Vagina (tissue), 2 donors: ENCODE data around the gene GRID2IP. TPM values are rescaled to one million over a fixed set of nuclear protein-coding genes. Genes with fewer than 3 reads are reported as not detected.

Experiments
- DNase-seq, 2 donors: peaks; one replicate each; pipeline ENCODE4 v3.0.0-alpha.2; 2017; ENCODE audit errors: extremely low spot score in 2 of 2
- H3K27ac ChIP-seq: fragments of 200-600 bp; sonication (generic); one replicate; pipeline ENCODE4 v1.5.1; 2019
- H3K27me3 ChIP-seq: fragments of 200-600 bp; sonication (generic); one replicate; pipeline ENCODE4 v1.5.1; 2019
- H3K36me3 ChIP-seq, 2 donors: fragments of 200-600 bp; sonication (generic); one replicate each; pipeline ENCODE4 v1.5.1; 2017 to 2019
- H3K4me1 ChIP-seq: fragments of 200-600 bp; sonication (generic); one replicate; pipeline ENCODE4 v1.5.1; 2019
- H3K4me3 ChIP-seq, 2 donors: fragments of 200-600 bp; sonication (generic); 1 replicate in 1 of 2; 2 replicates in 1 of 2; pipeline ENCODE4 v1.5.1; 2016 to 2019
- H3K9me3 ChIP-seq: fragments of 200-600 bp; sonication (generic); one replicate; pipeline ENCODE4 v1.5.1; 2019
- POLR2A ChIP-seq, 2 donors: fragments of 450-650 bp; IDR thresholded peaks; one replicate each; pipeline ENCODE4 v1.6.1; 2017; ENCODE audit warnings: antibody characterized with exemption in 2 of 2, mild to moderate bottlenecking in 2 of 2, moderate library complexity in 2 of 2
- POLR2AphosphoS5 ChIP-seq, 2 donors: sonication (generic); formaldehyde crosslinking; IDR thresholded peaks; one replicate each; pipeline ENCODE4 v1.9.0; 2017; ENCODE audit warnings: antibody characterized with exemption in 2 of 2, mild to moderate bottlenecking in 2 of 2, low read depth in 1 of 2; ENCODE audit not compliant: insufficient read depth in 1 of 2
- intact Hi-C: fragments of 100-400 bp; cut with DNase I; formaldehyde crosslinking; loops from one replicate; pipeline ENCODE4 v1.15.1; 2023
- total RNA-seq: library from RNA; depleted of rRNA; stranded (reverse); fragments of >200 nt; gene quantifications from one replicate; pipeline ENCODE4 v1.2.3, GENCODE V29; 2016
- TF ChIP-seq, protein P1 (sequence below), 3 experiments: fragments of 450-650 bp in 2 of 3; fragments of 200-600 bp in 1 of 3; sonication (generic) in 1 of 3; IDR thresholded peaks; one replicate each; pipeline ENCODE4 v1.5.1; 2017 to 2019; ENCODE audit warnings: antibody characterized with exemption in 3 of 3, mild to moderate bottlenecking in 2 of 3, moderate library complexity in 2 of 3

GRID2IP gene
- not detected for total RNA-seq

DNA sequence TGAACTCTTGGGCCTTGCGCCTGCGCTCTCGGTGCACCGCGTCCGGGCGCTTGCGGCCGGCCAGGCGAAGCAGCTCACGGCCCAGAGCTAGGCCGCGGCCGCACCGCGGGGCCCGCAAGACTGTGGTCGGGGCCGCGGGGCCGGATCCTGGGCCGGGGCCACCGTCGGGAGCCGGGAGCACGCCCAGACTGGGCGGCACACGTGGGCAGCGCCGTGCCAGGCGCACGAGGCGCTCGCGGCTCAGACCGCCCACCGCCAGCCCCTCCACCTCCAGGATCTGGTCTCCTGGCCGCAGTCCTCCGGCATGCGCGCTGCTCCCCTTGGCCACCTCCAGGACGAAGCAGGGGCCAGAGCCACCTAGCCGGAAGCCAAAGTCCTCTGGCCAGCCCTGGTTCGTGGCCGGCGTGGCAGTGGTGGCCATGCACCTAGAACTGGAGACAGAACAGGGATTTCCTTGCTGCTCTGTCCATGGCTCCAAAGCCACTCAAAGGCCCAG lies at the start of gene GRID2IP:
Gene GRID2IP (minus strand): TSS at position 446 of the 496 bp plus-strand sequence. CDS start 25 bp downstream, at position 421.
- TF ChIP-seq, protein P1, sequence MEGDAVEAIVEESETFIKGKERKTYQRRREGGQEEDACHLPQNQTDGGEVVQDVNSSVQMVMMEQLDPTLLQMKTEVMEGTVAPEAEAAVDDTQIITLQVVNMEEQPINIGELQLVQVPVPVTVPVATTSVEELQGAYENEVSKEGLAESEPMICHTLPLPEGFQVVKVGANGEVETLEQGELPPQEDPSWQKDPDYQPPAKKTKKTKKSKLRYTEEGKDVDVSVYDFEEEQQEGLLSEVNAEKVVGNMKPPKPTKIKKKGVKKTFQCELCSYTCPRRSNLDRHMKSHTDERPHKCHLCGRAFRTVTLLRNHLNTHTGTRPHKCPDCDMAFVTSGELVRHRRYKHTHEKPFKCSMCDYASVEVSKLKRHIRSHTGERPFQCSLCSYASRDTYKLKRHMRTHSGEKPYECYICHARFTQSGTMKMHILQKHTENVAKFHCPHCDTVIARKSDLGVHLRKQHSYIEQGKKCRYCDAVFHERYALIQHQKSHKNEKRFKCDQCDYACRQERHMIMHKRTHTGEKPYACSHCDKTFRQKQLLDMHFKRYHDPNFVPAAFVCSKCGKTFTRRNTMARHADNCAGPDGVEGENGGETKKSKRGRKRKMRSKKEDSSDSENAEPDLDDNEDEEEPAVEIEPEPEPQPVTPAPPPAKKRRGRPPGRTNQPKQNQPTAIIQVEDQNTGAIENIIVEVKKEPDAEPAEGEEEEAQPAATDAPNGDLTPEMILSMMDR (IDR thresholded peaks at IDR 0.05) = no peak
- no peak for TF ChIP-seq POLR2AphosphoS5 (IDR thresholded peaks at IDR 0.05; ENCODE audit: insufficient read depth in 1 of 2, low read depth in 1 of 2)
- TF ChIP-seq POLR2A (IDR thresholded peaks at IDR 0.05) = no peak
- intact Hi-C loops = no loop called here
- no peaks in the 10 kb centered on the region for H3K27me3 ChIP-seq
- H3K36me3 ChIP-seq = no peaks in the 10 kb centered on the region
- H3K9me3 ChIP-seq = no peaks in the 10 kb centered on the region
- H3K4me3 ChIP-seq = no peak within 1 kb of the TSS
- no peak for DNase-seq
- no peaks in the 10 kb centered on the region for H3K4me1 ChIP-seq
- H3K27ac ChIP-seq = no peak within 1 kb of the TSS

DNA sequence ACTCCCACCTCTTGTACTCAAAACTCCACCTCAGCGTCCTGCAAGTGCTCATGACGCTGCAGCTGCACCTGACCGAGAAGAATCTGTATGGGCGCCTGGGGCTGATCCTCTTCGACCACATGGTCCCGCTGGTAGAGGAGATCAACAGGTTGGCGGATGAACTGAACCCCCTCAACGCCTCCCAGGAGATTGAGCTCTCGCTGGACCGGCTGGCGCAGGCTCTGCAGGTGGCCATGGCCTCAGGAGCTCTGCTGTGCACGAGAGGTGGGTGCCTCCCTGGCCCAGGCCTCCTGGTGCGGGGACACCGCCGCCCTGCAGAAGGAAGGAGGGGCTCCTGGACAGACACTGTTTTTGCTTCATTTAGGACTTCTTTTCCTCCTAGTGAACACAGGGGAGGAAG lies 48.8 kb upstream of the GRID2IP start:
- TF ChIP-seq POLR2A (IDR thresholded peaks at IDR 0.05) (no peak), POLR2AphosphoS5 (IDR thresholded peaks at IDR 0.05; ENCODE audit: insufficient read depth in 1 of 2, low read depth in 1 of 2) (no peak)
- TF ChIP-seq, protein P1 (IDR thresholded peaks at IDR 0.05) = no peak
- no peak overlapping the region for H3K4me3 ChIP-seq
- H3K27me3 ChIP-seq = no peaks in the 10 kb centered on the region
- DNase-seq = no peak
- H3K4me1 ChIP-seq = no peaks in the 10 kb centered on the region
- H3K27ac ChIP-seq = no peak overlapping the region
- H3K36me3 ChIP-seq = peaks cover 0 to 77% of the 10 kb centered on the region in 2 donors
- intact Hi-C loops = no loop called here
- no peaks in the 10 kb centered on the region for H3K9me3 ChIP-seq

DNA sequence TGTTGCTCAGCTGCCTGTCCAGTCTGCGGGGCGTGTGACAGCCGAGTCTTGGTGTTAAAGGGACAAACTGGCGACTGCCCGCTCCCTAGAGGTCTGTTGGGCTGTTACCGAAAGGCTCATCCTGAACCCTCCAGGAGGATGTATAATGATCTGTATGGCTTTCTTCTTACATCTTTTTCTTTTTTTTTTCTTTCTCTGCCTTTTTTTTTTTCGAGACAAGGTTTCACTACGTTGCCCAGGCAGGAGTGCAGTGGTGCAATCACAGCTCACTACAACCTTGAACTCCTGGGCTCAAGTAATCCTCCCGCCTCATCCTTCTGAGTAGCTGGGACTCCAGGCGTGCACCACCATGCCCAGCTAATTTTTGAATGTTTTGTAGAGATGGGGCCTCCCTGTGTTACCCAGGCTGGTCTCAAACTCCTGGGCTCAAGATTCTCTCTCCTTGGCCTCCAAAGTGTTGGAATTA lies 39.4 kb upstream of the GRID2IP start:
- H3K27me3 ChIP-seq = no peaks in the 10 kb centered on the region
- DNase-seq = no peak
- H3K9me3 ChIP-seq = no peaks in the 10 kb centered on the region
- peaks cover 0 to 47% of the 10 kb centered on the region in 2 donors for H3K36me3 ChIP-seq
- TF ChIP-seq, protein P1 (IDR thresholded peaks at IDR 0.05) = no peak
- TF ChIP-seq POLR2A (IDR thresholded peaks at IDR 0.05) (no peak), POLR2AphosphoS5 (IDR thresholded peaks at IDR 0.05; ENCODE audit: insufficient read depth in 1 of 2, low read depth in 1 of 2) (no peak)
- intact Hi-C loops = no loop called here
- H3K4me3 ChIP-seq = peak overlapping the region; percentile 70 to 74
- peaks cover 23% of the 10 kb centered on the region for H3K4me1 ChIP-seq
- H3K27ac ChIP-seq = peak overlapping the region; percentile 83

DNA sequence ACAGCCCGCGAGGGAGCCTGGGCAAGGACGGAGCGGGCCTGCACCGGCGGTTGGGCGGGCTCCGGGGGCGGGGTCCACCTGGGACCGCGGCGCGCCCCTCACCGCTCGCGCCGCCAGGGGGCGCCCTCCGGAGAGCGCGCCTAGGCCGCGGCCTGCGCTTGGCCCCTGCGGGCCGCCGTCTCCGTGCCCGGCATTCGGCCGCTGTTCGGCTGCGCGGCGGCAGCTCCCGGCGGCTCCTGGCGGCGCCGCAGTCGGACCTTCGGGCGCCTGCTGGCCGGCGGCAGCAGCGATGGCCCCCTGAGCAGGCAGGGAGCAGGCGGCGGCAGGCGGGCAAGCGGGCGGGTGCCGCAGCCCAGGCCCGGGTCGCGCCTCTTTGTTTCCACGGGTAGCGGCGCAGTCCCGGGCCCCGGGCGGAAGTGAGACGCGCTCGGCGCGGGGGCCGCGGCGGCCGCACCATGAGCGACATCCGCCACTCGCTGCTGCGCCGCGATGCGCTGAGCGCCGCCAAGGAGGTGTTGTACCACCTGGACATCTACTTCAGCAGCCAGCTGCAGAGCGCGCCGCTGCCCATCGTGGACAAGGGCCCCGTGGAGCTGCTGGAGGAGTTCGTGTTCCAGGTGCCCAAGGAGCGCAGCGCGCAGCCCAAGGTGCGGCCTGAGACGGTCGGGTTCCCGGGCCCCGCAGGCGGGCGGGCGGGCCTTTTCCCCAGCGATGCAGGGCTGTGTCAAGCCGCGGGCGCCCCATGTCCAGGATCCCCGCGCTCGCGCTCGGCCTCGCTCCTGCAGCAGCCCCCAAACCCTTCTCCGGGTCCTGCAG lies 38.8 kb upstream of the GRID2IP start, which contains the start of gene INTS15:
Gene INTS15 (plus strand): TSS at position 193 of the 816 bp plus-strand sequence. CDS start 263 bp downstream, at position 456.
- DNase-seq = no peak
- Histone ChIP-seq H3K27ac (peak within 1 kb of the TSS; percentile 83), H3K4me3 (peak within 1 kb of the TSS; percentile 70 to 74), H3K27me3 (no peaks in the 10 kb centered on the region), H3K9me3 (no peaks in the 10 kb centered on the region), H3K4me1 (peaks cover 23% of the 10 kb centered on the region), H3K36me3 (peaks cover 0 to 47% of the 10 kb centered on the region in 2 donors)
- TF ChIP-seq, protein P1 (IDR thresholded peaks at IDR 0.05) = peak; percentile 38 to 90 (median 46)
- TF ChIP-seq POLR2A (IDR thresholded peaks at IDR 0.05) = peak in 1 of 2 donors; percentile 49
- TF ChIP-seq POLR2AphosphoS5 (IDR thresholded peaks at IDR 0.05; ENCODE audit: insufficient read depth in 1 of 2, low read depth in 1 of 2) = peak in 1 of 2 donors; percentile 41
- intact Hi-C loops = no loop called here
